CD8-positive, alpha-beta memory T cell (primary cell): ENCODE data around the gene TERB2. TPM values are rescaled to one million over a fixed set of nuclear protein-coding genes. Genes with fewer than 3 reads are reported as not detected.
"Not testable (repeated sequence)": the region's sequence is repeated elsewhere in the genome, so short reads cannot be mapped to it uniquely, and the experiment has no call there.

Experiments used
- CTCF ChIA-PET: fragments of 350-600 bp; sonication (Branson Sonifier 250); formaldehyde crosslinking; loops from one replicate; lab custom pipeline; 2021; ENCODE audit warnings: antibody characterized with exemption; lab: Charles Lee
- POLR2A ChIA-PET: fragments of 350-600 bp; sonication (Branson Sonifier 250); formaldehyde crosslinking; loops from one replicate; lab custom pipeline; 2021; ENCODE audit warnings: antibody characterized with exemption; lab: Charles Lee
- DNase-seq, 5 donors: peaks; one replicate each; pipeline versions ENCODE4 v3.0.0 to v3.0.0-alpha.2; 2020 to 2022; ENCODE audit warnings: mixed read lengths in 1 of 5
- H3K27ac ChIP-seq: one replicate; pipeline ENCODE4 v1.7.0; 2013; ENCODE audit warnings: low read depth, mild to moderate bottlenecking, low read length, moderate library complexity
- H3K27me3 ChIP-seq: 2 replicates; pipeline ENCODE4 v1.7.0; 2013; ENCODE audit warnings: low read length, mild to moderate bottlenecking; ENCODE audit not compliant: insufficient read depth, poor library complexity, severe bottlenecking
- H3K36me3 ChIP-seq: 2 replicates; pipeline ENCODE4 v1.7.0; 2013; ENCODE audit warnings: mild to moderate bottlenecking, low read length, moderate library complexity; ENCODE audit not compliant: insufficient read depth
- H3K4me1 ChIP-seq: 2 replicates; pipeline ENCODE4 v1.7.0; 2013; ENCODE audit warnings: mild to moderate bottlenecking, low read length, moderate library complexity; ENCODE audit not compliant: insufficient read depth
- H3K4me3 ChIP-seq: 2 replicates; pipeline ENCODE4 v1.7.0; 2013; ENCODE audit warnings: mild to moderate bottlenecking, low read length
- H3K9me3 ChIP-seq: 2 replicates; pipeline ENCODE4 v1.7.0; 2013; ENCODE audit warnings: mild to moderate bottlenecking, low read length
- H3K27ac Mint-ChIP-seq, 8 donors: one replicate each; pipeline ENCODE4 v1.8.0; 2020 to 2021; ENCODE audit warnings: mixed read lengths in 8 of 8, mild to moderate bottlenecking in 6 of 8, inconsistent platforms in 3 of 8, moderate library complexity in 3 of 8
- H3K27me3 Mint-ChIP-seq, 2 donors: one replicate each; pipeline ENCODE4 v1.8.0; 2020 to 2021; ENCODE audit warnings: mixed read lengths in 2 of 2, mild to moderate bottlenecking in 1 of 2, moderate library complexity in 1 of 2
- H3K36me3 Mint-ChIP-seq, 3 donors: one replicate each; pipeline ENCODE4 v1.8.0; 2020 to 2021; ENCODE audit warnings: mixed read lengths in 3 of 3, inconsistent platforms in 1 of 3, mild to moderate bottlenecking in 1 of 3
- H3K4me1 Mint-ChIP-seq, 3 donors: one replicate each; pipeline ENCODE4 v1.8.0; 2020 to 2021; ENCODE audit warnings: mixed read lengths in 3 of 3, inconsistent platforms in 1 of 3, mild to moderate bottlenecking in 1 of 3
- H3K4me3 Mint-ChIP-seq, 7 donors: one replicate each; pipeline ENCODE4 v1.8.0; 2020 to 2021; ENCODE audit warnings: mixed read lengths in 7 of 7, mild to moderate bottlenecking in 6 of 7, moderate library complexity in 4 of 7, inconsistent platforms in 2 of 7
- H3K9me3 Mint-ChIP-seq, 5 donors: one replicate each; pipeline ENCODE4 v1.8.0; 2020 to 2022; ENCODE audit warnings: mixed read lengths in 5 of 5, mild to moderate bottlenecking in 3 of 5, moderate library complexity in 2 of 5, inconsistent platforms in 1 of 5
- polyA plus RNA-seq: library from polyadenylated mRNA; unstranded; fragments of 300-500 nt; fragmentation: Illumina TruSeq; gene quantifications from one replicate; pipeline ENCODE4 v1.2.3, GENCODE V29; 2021
- total RNA-seq, 2 experiments: library from RNA; stranded (reverse); gene quantifications; one replicate each; pipeline ENCODE4 v1.2.3, GENCODE V29; 2021

The TERB2 gene, protein sequence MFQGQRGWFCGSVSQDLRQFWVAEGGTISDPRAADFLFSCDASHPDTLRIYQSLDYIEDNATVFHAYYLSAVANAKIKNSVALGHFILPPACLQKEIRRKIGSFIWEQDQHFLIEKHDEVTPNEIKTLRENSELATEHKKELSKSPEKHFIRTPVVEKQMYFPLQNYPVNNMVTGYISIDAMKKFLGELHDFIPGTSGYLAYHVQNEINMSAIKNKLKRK
- total RNA-seq = not detected
- not detected for polyA plus RNA-seq

DNA sequence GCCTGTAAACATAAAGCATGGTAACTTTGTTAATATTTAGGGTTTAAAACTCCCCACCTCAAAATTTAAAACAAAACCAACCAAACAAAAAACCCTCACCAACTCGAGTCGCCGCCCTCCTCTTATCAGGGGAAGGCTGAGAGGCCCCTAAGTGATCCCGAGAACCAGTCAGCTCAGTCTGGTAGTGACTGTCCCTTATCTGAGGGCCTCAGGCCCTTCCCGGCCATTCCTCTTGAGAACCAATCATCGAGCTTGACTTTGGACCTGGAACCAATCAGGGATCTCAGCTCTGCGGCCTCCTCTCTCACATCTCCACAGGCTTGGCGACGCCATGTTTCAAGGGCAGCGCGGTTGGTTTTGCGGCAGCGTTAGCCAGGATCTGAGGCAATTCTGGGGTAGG lies at the start of gene TERB2:
Gene TERB2 (plus strand): TSS at position 300 of the 400 bp plus-strand sequence. CDS start 32 bp downstream, at position 332.
- Mint-ChIP-seq H3K4me3 (no peak within 1 kb of the TSS), H3K27me3 (peaks cover 3 to 4% of the 10 kb centered on the region in 2 donors), H3K4me1 (no peaks in the 10 kb centered on the region), H3K36me3 (no peaks in the 10 kb centered on the region), H3K9me3 (no peaks in the 10 kb centered on the region), H3K27ac (peak within 1 kb of the TSS in 1 of 8 donors; percentile 44)
- Histone ChIP-seq H3K27ac (no peak within 1 kb of the TSS), H3K4me1 (no peaks in the 10 kb centered on the region), H3K27me3 (no peaks in the 10 kb centered on the region), H3K4me3 (no peak within 1 kb of the TSS), H3K36me3 (no peaks in the 10 kb centered on the region), H3K9me3 (no peaks in the 10 kb centered on the region)
- CTCF ChIA-PET = no interaction called here
- POLR2A ChIA-PET = no interaction called here
- DNase-seq = no peak

DNA sequence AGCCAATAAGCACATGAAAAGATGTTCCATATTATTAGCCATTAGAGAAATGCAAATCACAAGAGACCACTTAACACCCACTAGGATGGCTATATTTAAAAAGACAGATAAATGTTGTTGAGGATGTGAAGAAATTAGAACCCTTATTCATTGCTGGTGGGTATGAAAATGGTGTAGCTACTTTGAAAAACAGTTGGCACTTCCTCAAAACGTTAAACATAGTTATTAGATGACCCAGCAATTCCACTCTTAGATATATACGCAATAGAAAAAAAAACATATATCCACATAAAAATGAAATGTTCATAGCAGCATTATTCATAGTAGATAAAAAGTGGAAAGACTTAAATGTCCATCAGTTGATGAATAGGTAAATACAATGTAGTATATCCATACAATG lies 47.1 kb upstream of the TERB2 start:
- CTCF ChIA-PET = interaction anchor here (0.7 kb wide), 1 partner anchor 330 kb away, joined by 3 read pairs; no protein-coding TSS in a partner anchor
- H3K4me1 Mint-ChIP-seq = peaks cover 3 to 8% (median 7%) of the 10 kb centered on the region in 3 donors
- H3K9me3 Mint-ChIP-seq = no peaks in the 10 kb centered on the region
- POLR2A ChIA-PET = no interaction called here
- Histone ChIP-seq H3K27me3 (no peaks in the 10 kb centered on the region), H3K4me3 (no peak overlapping the region), H3K36me3 (no peaks in the 10 kb centered on the region), H3K9me3 (no peaks in the 10 kb centered on the region), H3K27ac (no peak overlapping the region), H3K4me1 (no peaks in the 10 kb centered on the region)
- DNase-seq = no peak
- H3K36me3 Mint-ChIP-seq = no peaks in the 10 kb centered on the region
- H3K27me3 Mint-ChIP-seq = no peaks in the 10 kb centered on the region
- no peak overlapping the region for H3K27ac Mint-ChIP-seq
- H3K4me3 Mint-ChIP-seq = no peak overlapping the region

DNA sequence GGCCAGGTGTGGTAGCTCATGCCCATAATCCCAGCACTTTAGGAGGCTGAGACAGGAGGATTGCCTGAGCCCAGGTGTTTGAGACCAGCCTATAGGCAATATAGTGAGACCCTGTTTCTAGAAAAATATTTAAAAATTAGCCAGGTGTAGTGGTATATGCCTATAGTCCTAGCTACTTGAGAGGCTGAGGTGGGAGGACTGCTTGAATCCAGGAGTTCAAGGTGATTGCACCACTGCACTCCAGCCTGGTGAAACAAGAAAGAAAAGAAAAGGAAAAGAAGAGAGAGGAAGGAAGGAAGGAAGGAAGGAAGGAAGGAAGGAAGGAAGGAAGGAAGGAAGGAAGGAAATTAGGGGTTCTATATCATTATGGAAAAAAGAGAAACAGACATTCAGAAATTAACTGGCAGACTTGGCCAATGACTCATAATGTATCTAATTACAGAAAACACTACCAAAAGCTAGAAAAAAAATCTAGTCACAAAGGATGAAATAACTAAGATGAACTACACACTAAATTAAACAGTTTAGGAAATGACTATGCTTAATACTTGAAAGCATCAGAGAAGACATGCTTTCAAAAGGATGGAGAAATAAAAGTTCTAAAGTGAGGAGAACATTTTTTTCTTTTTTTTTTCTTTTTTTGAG lies 45.4 kb upstream of the TERB2 start:
- ChIA-PET CTCF (no interaction called here), POLR2A (no interaction called here)
- H3K27me3 Mint-ChIP-seq = no peaks in the 10 kb centered on the region

DNA sequence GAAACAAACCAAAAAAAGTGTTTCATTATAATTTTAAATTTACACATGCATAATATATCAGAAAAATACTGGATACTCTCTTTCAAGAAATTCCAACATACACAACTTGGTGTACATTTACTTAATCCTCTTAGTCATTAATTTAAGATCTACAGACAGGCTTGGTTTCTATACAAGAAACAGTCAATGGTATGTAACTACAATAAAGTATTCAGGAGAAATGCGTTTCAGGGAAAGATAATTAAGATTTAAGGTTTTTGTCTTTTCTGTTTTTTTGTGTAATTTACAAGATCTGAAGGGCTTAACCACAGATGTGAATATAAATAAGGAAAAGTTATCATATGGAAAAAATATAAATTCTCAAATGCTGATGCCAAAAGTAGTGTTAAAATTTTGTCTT lies 44.3 kb upstream of the TERB2 start:
- POLR2A ChIA-PET, H3K4me1 ChIP-seq, DNase-seq: not testable (repeated sequence)

More for the DNA sequence above, 45.4 kb upstream of the TERB2 start:
- Mint-ChIP-seq H3K27ac (no peak overlapping the region), H3K9me3 (no peaks in the 10 kb centered on the region), H3K4me3 (no peak overlapping the region), H3K36me3 (no peaks in the 10 kb centered on the region), H3K4me1 (peaks cover 0 to 3% (median 0%) of the 10 kb centered on the region in 3 donors)
- Histone ChIP-seq H3K9me3 (no peaks in the 10 kb centered on the region), H3K27ac (no peak overlapping the region), H3K4me1 (no peaks in the 10 kb centered on the region), H3K36me3 (no peaks in the 10 kb centered on the region), H3K4me3 (no peak overlapping the region), H3K27me3 (no peaks in the 10 kb centered on the region)
- no peak for DNase-seq

DNA sequence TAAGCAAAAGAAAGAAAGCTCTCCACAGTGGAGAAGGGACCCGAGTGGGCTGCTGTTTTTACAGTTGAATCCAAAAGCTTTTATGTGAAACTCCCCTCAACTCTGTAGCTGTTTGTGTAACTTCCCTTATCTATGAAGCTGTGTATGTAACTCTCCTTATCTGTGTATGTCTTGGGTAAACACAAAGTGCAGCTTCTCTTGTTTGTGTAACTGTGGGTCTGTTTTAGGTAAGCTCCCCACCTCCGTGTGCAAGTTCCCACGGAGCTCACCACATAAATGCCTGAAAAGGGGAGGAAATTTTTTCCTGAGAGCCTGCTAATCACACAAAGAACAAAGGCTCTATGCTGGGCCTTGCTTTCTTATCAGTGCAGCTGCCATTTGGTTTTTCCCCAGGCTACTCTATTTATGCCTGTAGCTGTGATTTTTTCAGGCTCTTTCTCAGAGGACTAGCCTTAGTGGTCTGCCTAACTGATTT lies 43.5 kb upstream of the TERB2 start:
- H3K9me3 Mint-ChIP-seq, H3K36me3 ChIP-seq, CTCF ChIA-PET, POLR2A ChIA-PET, DNase-seq, H3K4me3 ChIP-seq, H3K27ac ChIP-seq, H3K4me3 Mint-ChIP-seq, H3K4me1 ChIP-seq, H3K27ac Mint-ChIP-seq, H3K4me1 Mint-ChIP-seq, H3K36me3 Mint-ChIP-seq, H3K27me3 Mint-ChIP-seq, H3K27me3 ChIP-seq, H3K9me3 ChIP-seq: not testable (repeated sequence)

More for the DNA sequence above, 44.3 kb upstream of the TERB2 start:
- H3K4me1 Mint-ChIP-seq, H3K36me3 Mint-ChIP-seq, H3K27me3 Mint-ChIP-seq, H3K27ac Mint-ChIP-seq, H3K4me3 ChIP-seq, CTCF ChIA-PET, H3K9me3 Mint-ChIP-seq, H3K9me3 ChIP-seq, H3K27ac ChIP-seq, H3K36me3 ChIP-seq, H3K27me3 ChIP-seq, H3K4me3 Mint-ChIP-seq: not testable (repeated sequence)

DNA sequence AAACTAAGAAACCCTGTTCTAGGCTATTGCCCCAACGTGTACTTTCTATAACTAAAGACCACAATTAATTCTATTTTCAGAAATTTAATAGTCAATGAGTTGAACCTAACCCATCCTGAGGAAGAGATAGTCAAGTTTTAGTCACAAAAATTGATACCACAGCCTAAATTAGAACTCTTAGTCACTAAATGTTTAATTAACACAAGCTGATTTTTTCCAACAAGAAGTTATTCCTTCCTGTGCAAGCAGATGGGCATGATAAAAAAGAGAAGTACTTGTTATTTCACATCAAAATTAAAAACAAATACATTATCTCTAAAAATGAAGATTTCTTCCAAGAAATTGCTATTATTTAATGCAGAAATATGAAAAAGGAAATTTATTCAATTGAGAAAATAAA lies 38.4 kb upstream of the TERB2 start:
- Mint-ChIP-seq H3K36me3 (no peaks in the 10 kb centered on the region), H3K9me3 (no peaks in the 10 kb centered on the region), H3K4me1 (no peaks in the 10 kb centered on the region), H3K27me3 (no peaks in the 10 kb centered on the region), H3K4me3 (no peak overlapping the region), H3K27ac (no peak overlapping the region)
- Histone ChIP-seq H3K4me1 (no peaks in the 10 kb centered on the region), H3K4me3 (no peak overlapping the region), H3K27ac (no peak overlapping the region), H3K27me3 (no peaks in the 10 kb centered on the region), H3K36me3 (no peaks in the 10 kb centered on the region), H3K9me3 (no peaks in the 10 kb centered on the region)
- ChIA-PET POLR2A (no interaction called here), CTCF (no interaction called here)
- no peak for DNase-seq

DNA sequence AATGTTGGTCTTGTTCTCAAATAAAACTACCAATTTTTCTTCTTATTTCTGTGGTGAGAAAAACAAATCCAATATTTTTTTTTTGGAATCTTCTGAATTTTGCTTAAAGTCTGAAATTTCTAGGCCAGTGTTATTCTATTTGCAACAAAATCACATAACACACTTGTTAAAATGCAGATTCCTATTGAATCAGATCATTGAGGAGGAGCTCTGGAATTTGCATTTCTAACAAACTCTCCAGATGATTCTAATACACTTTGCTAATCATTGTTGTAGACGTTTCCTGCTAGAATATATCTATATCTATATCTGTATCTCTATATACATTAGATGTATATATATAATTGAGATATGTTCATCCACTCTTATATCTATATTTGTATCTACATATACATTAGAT lies 27.8 kb upstream of the TERB2 start:
- CTCF ChIA-PET = not testable (repeated sequence)

DNA sequence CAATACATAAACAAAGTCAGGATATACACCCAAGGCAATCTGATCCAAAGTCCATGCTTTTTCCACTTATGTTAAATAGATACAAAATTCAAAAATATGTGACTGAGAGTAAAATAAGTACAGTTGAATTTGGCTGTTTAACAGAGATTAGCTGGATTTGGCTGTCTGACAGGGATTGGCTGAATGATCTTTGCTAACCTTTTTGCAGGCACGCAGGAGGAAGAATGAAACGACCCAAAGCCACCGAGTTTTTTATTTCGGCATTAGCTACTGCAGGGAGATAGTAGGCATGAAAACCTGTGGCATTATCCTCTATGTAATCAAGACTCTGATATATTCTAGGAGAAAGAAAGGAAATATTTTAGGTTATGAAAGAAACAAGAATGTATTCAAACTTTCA lies 26.2 kb upstream of the TERB2 start:
- H3K9me3 ChIP-seq, CTCF ChIA-PET, DNase-seq, H3K27ac ChIP-seq, H3K36me3 Mint-ChIP-seq, H3K36me3 ChIP-seq, H3K4me1 Mint-ChIP-seq, H3K9me3 Mint-ChIP-seq, H3K27ac Mint-ChIP-seq, H3K27me3 ChIP-seq, H3K4me1 ChIP-seq, H3K4me3 ChIP-seq, POLR2A ChIA-PET, H3K4me3 Mint-ChIP-seq: not testable (repeated sequence)
- H3K27me3 Mint-ChIP-seq = peaks cover 9 to 22% of the 10 kb centered on the region in 2 donors

More for the DNA sequence above, 27.8 kb upstream of the TERB2 start:
- H3K4me1 Mint-ChIP-seq, H3K27ac Mint-ChIP-seq, H3K9me3 ChIP-seq, H3K4me3 Mint-ChIP-seq, H3K36me3 Mint-ChIP-seq, H3K4me1 ChIP-seq, H3K36me3 ChIP-seq, H3K9me3 Mint-ChIP-seq, H3K27ac ChIP-seq, H3K27me3 ChIP-seq, DNase-seq, POLR2A ChIA-PET, H3K4me3 ChIP-seq: not testable (repeated sequence)
- H3K27me3 Mint-ChIP-seq = peaks cover 9 to 26% of the 10 kb centered on the region in 2 donors
